ENCODE results near the gene RPN2. TPM values are rescaled to one million over a fixed set of nuclear protein-coding genes. Genes with fewer than 3 reads are reported as not detected.
A peak's percentile ranks its signal among the peaks of the same experiment; 100 is the strongest.

RPN2 gene
- total and polyA plus RNA-seq, 2 of the 13 experiments (the other 11 are each of a cell fraction or from before 2014, with no cell fraction given), result 587 to 1,818 TPM

DNA sequence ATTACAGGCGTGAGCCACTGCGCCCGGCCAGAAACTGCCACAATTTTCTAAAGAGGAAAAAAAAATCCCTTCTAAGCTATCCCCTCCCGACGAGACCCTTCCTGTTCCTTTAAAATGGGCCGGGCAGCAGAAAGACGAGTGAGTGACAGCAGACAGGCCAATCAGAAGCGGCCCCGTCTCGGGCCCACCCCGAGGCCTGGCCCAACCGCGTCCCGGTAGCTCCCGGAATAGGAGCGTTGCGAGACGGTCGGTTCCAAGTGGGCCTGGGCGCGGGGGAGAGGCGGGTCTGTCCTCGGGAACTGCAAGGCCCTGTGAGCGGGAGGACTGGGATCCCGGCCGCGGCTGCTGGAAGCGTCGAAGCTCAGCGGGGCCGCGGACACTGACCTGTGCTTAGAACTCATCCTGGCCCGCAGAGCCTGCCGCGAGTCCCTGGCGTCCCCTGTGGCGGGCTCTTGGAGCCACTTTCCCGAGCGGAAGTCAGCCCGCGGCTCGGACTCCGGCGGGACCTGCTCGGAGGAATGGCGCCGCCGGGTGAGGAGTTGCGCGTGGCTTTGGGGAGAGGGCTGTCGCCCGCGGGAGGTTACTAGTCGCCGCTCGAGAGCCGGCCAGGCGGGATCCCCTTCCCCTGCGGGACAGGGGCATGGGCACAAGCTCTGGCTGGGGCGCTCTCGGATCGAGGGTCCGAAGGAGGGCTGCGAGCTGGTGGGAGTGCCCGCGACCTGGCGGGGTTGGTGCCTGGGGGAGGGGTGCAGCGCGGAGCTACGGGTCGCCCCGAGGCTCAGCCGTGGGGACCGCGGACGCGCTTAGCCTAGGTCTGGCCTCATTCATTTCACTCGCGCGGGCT, at the start of gene RPN2, which contains the start of gene MROH8 (continued):
- peak; percentile 98 for TF ChIP-seq DMAP1 (CRISPR knock-in tag; IDR thresholded peaks at IDR 0.05)
- peak; percentile 61; the same call in 1 of the 2 replicates for TF ChIP-seq ZMYM3 (CRISPR knock-in tag; IDR thresholded peaks at IDR 0.05)
- 0 out of 2 replicates have a peak, but pooled peaks have one; percentile 37 for TF ChIP-seq KLF11 (CRISPR knock-in tag; IDR thresholded peaks at IDR 0.05)
- TF ChIP-seq ZSCAN29 (CRISPR knock-in tag; conservative IDR thresholded peaks at IDR 0.05), result no peak
- no peak; the same call in 1 of the 2 replicates for TF ChIP-seq ZNF12 (CRISPR knock-in tag; IDR thresholded peaks at IDR 0.05)
- TF ChIP-seq, protein P1, sequence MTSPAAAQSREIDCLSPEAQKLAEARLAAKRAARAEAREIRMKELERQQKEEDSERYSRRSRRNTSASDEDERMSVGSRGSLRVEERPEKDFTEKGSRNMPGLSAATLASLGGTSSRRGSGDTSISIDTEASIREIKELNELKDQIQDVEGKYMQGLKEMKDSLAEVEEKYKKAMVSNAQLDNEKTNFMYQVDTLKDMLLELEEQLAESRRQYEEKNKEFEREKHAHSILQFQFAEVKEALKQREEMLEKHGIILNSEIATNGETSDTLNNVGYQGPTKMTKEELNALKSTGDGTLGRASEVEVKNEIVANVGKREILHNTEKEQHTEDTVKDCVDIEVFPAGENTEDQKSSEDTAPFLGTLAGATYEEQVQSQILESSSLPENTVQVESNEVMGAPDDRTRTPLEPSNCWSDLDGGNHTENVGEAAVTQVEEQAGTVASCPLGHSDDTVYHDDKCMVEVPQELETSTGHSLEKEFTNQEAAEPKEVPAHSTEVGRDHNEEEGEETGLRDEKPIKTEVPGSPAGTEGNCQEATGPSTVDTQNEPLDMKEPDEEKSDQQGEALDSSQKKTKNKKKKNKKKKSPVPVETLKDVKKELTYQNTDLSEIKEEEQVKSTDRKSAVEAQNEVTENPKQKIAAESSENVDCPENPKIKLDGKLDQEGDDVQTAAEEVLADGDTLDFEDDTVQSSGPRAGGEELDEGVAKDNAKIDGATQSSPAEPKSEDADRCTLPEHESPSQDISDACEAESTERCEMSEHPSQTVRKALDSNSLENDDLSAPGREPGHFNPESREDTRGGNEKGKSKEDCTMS (CRISPR knock-in tag; conservative IDR thresholded peaks at IDR 0.05), result no peak
- TF ChIP-seq GABPA (IDR thresholded peaks at IDR 0.05; ENCODE audit: low read depth, low read length), result peak; percentile 60
- peak; percentile 88 for TF ChIP-seq GABPA (CRISPR knock-in tag; IDR thresholded peaks at IDR 0.05; ENCODE audit: low read depth)
- TF ChIP-seq, protein P2, sequence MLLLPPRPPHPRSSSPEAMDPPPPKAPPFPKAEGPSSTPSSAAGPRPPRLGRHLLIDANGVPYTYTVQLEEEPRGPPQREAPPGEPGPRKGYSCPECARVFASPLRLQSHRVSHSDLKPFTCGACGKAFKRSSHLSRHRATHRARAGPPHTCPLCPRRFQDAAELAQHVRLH (CRISPR knock-in tag; IDR thresholded peaks at IDR 0.05; ENCODE audit: borderline replicate concordance, low read depth), result peak; percentile 55
- TF ChIP-seq ZNF296 (CRISPR knock-in tag; conservative IDR thresholded peaks at IDR 0.05), result peak; percentile 79; the same call in 1 of the 2 replicates
- TF ChIP-seq XRCC5 (optimal IDR thresholded peaks at IDR 0.05; ENCODE audit: low read length), result peak; percentile 38
- peak; percentile 99 for TF ChIP-seq RBM39 (IDR thresholded peaks at IDR 0.05; ENCODE audit: low read depth, low read length, poor library complexity, severe bottlenecking)
- TF ChIP-seq ZNF644 (CRISPR knock-in tag; IDR thresholded peaks at IDR 0.05; ENCODE audit: low read depth), result no peak
- TF ChIP-seq PAX8 (CRISPR knock-in tag; IDR thresholded peaks at IDR 0.05; ENCODE audit: borderline replicate concordance), result peak; percentile 50; the same call in 1 of the 2 replicates
- TF ChIP-seq, protein P3, sequence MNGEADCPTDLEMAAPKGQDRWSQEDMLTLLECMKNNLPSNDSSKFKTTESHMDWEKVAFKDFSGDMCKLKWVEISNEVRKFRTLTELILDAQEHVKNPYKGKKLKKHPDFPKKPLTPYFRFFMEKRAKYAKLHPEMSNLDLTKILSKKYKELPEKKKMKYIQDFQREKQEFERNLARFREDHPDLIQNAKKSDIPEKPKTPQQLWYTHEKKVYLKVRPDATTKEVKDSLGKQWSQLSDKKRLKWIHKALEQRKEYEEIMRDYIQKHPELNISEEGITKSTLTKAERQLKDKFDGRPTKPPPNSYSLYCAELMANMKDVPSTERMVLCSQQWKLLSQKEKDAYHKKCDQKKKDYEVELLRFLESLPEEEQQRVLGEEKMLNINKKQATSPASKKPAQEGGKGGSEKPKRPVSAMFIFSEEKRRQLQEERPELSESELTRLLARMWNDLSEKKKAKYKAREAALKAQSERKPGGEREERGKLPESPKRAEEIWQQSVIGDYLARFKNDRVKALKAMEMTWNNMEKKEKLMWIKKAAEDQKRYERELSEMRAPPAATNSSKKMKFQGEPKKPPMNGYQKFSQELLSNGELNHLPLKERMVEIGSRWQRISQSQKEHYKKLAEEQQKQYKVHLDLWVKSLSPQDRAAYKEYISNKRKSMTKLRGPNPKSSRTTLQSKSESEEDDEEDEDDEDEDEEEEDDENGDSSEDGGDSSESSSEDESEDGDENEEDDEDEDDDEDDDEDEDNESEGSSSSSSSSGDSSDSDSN (CRISPR knock-in tag; IDR thresholded peaks at IDR 0.05), result no peak; the same call in none of the 2 replicates
- peak; percentile 59; the same call in 1 of the 2 replicates for TF ChIP-seq ONECUT2 (CRISPR knock-in tag; IDR thresholded peaks at IDR 0.05)
- 0 out of 2 replicates have a peak, but pooled peaks have one; percentile 64 for TF ChIP-seq U2AF2 (IDR thresholded peaks at IDR 0.05; ENCODE audit: low read depth, low read length)
- TF ChIP-seq, protein P4, sequence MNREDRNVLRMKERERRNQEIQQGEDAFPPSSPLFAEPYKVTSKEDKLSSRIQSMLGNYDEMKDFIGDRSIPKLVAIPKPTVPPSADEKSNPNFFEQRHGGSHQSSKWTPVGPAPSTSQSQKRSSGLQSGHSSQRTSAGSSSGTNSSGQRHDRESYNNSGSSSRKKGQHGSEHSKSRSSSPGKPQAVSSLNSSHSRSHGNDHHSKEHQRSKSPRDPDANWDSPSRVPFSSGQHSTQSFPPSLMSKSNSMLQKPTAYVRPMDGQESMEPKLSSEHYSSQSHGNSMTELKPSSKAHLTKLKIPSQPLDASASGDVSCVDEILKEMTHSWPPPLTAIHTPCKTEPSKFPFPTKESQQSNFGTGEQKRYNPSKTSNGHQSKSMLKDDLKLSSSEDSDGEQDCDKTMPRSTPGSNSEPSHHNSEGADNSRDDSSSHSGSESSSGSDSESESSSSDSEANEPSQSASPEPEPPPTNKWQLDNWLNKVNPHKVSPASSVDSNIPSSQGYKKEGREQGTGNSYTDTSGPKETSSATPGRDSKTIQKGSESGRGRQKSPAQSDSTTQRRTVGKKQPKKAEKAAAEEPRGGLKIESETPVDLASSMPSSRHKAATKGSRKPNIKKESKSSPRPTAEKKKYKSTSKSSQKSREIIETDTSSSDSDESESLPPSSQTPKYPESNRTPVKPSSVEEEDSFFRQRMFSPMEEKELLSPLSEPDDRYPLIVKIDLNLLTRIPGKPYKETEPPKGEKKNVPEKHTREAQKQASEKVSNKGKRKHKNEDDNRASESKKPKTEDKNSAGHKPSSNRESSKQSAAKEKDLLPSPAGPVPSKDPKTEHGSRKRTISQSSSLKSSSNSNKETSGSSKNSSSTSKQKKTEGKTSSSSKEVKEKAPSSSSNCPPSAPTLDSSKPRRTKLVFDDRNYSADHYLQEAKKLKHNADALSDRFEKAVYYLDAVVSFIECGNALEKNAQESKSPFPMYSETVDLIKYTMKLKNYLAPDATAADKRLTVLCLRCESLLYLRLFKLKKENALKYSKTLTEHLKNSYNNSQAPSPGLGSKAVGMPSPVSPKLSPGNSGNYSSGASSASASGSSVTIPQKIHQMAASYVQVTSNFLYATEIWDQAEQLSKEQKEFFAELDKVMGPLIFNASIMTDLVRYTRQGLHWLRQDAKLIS (CRISPR knock-in tag; IDR thresholded peaks at IDR 0.05), result peak; percentile 41; the same call in 1 of the 2 replicates
- no peak for TF ChIP-seq MED8 (CRISPR knock-in tag; IDR thresholded peaks at IDR 0.05; ENCODE audit: insufficient replicate concordance)

Data from HepG2 (cell line).